HepG2 (cell line): ENCODE data around the gene ESF1. TPM values are rescaled to one million over a fixed set of nuclear protein-coding genes. Genes with fewer than 3 reads are reported as not detected.
A peak's percentile ranks its signal among the peaks of the same experiment; 100 is the strongest.

Experiments
- ATAC-seq: fragments of 200-7000 bp; cut with Tn5 transposase; 3 replicates; pipeline ENCODE4 v1.9.1; 2020; ENCODE audit warnings: mild to moderate bottlenecking, moderate library complexity
- BruUV-seq: library from RNA; stranded (reverse); fragments of 400-500 nt; replicated peaks from 2 replicates; lab custom pipeline; 2021; lab: Mats Ljungman, UMichigan
- CTCF ChIA-PET: fragments of 300-600 bp; formaldehyde crosslinking; extraction: SDS; loops from one replicate; lab custom pipeline; 2021; ENCODE audit warnings: low total read pairs, inconsistent platforms, low intra/inter-chr PET ratio; lab: Yijun Ruan, JAX
- POLR2A ChIA-PET: fragments of 350-600 bp; sonication (Branson Sonifier 250); formaldehyde crosslinking; loops from one replicate; lab custom pipeline; 2020; ENCODE audit warnings: antibody characterized with exemption, inconsistent platforms; lab: Yijun Ruan, JAX
- DNase-seq: peaks from one replicate; pipeline ENCODE4 v3.0.0-alpha.2; 2015; ENCODE audit warnings: low spot score
- FAIRE-seq: peaks from 3 replicates; lab custom pipeline; 2011; peaks lifted over from hg19 to GRCh38; lab: Jason Lieb, UNC
- H2AFZ ChIP-seq: one replicate; pipeline ENCODE4 v1.6.1; 2011; ENCODE audit warnings: low read length, inconsistent platforms
- H3K27ac ChIP-seq: fragments of 300-600 bp; 3 replicates; pipeline ENCODE4 v1.8.0; 2011; ENCODE audit warnings: mixed run types, mild to moderate bottlenecking, mixed read lengths, low read length, inconsistent platforms; ENCODE audit not compliant: insufficient read depth; ENCODE audit errors: extremely low read length
- H3K27me3 ChIP-seq, 2 experiments: fragments of 200-600 bp in 1 of 2; 2 replicates in 1 of 2; 3 replicates in 1 of 2; pipeline versions ENCODE4 v1.6.0 to v1.8.0; 2011; ENCODE audit warnings: low read length in 2 of 2, mild to moderate bottlenecking in 2 of 2, moderate library complexity in 2 of 2, inconsistent platforms in 1 of 2; ENCODE audit not compliant: insufficient read depth in 2 of 2, control insufficient read depth in 1 of 2
- H3K36me3 ChIP-seq, 2 experiments: fragments of 200-600 bp in 1 of 2; replicated peaks in 1 of 2; 2 replicates in 1 of 2; 3 replicates in 1 of 2; pipeline versions ENCODE4 v1.5.1 to v1.8.0; 2011; ENCODE audit warnings: low read length in 2 of 2, inconsistent platforms in 1 of 2; ENCODE audit not compliant: insufficient read depth in 2 of 2, control insufficient read depth in 1 of 2
- H3K4me1 ChIP-seq: 2 replicates; pipeline ENCODE4 v1.5.1; 2012; ENCODE audit warnings: low read length, inconsistent platforms; ENCODE audit not compliant: insufficient read depth
- H3K4me2 ChIP-seq: 2 replicates; pipeline ENCODE4 v1.6.0; 2011; ENCODE audit warnings: low read depth, low read length, inconsistent platforms
- H3K4me3 ChIP-seq, 3 experiments: fragments of 200-600 bp in 1 of 3; sonication (generic), shearing (Covaris generic) in 1 of 3; replicated peaks in 1 of 3; 2 replicates each; pipeline ENCODE4 v1.5.1; 2011 to 2016; ENCODE audit warnings: low read length in 3 of 3, inconsistent platforms in 2 of 3, low read depth in 2 of 3, mild to moderate bottlenecking in 2 of 3, control low read depth in 1 of 3, mixed read lengths in 1 of 3; ENCODE audit not compliant: insufficient read depth in 1 of 3
- H3K79me2 ChIP-seq: one replicate; pipeline ENCODE4 v1.6.1; 2011; ENCODE audit warnings: low read length, inconsistent platforms; ENCODE audit not compliant: insufficient read depth
- H3K9ac ChIP-seq: 2 replicates; pipeline ENCODE4 v1.6.0; 2011; ENCODE audit warnings: mild to moderate bottlenecking, low read depth, low read length, inconsistent platforms; ENCODE audit not compliant: insufficient read depth
- H3K9me3 ChIP-seq: 2 replicates; pipeline ENCODE4 v1.5.1; 2012; ENCODE audit warnings: mild to moderate bottlenecking, low read length
- H4K20me1 ChIP-seq: 2 replicates; pipeline ENCODE4 v1.6.0; 2011; ENCODE audit warnings: inconsistent platforms, mild to moderate bottlenecking, low read length, moderate library complexity; ENCODE audit not compliant: insufficient read depth
- ARID3A ChIP-seq: IDR thresholded peaks from 2 replicates; pipeline ENCODE4 v1.6.1; 2012; ENCODE audit warnings: low read depth, low read length, improper control_type of control experiment
- CHD2 ChIP-seq: IDR thresholded peaks from 2 replicates; pipeline ENCODE4 v1.6.1; 2011; ENCODE audit warnings: low read depth, low read length, improper control_type of control experiment
- CTCF ChIP-seq: sonication (generic); formaldehyde crosslinking; IDR thresholded peaks from 2 replicates; pipeline ENCODE4 v1.5.0; 2020; ENCODE audit warnings: mild to moderate bottlenecking, missing genetic modification reagents, moderate library complexity
- FOXJ3 ChIP-seq: sonication (generic); formaldehyde crosslinking; IDR thresholded peaks from 2 replicates; pipeline ENCODE4 v1.4.0; 2020; ENCODE audit warnings: missing genetic modification reagents, mild to moderate bottlenecking, borderline replicate concordance
- HES4 ChIP-seq: sonication (generic); formaldehyde crosslinking; IDR thresholded peaks from 2 replicates; pipeline ENCODE4 v1.9.0; 2021; ENCODE audit warnings: mild to moderate bottlenecking, missing genetic modification reagents, borderline replicate concordance
- HNRNPUL1 ChIP-seq: fragments of 200-400 bp; formaldehyde crosslinking; IDR thresholded peaks from 2 replicates; pipeline ENCODE4 v1.6.1; 2017; ENCODE audit warnings: low read depth, mild to moderate bottlenecking, low read length, moderate library complexity
- MIXL1 ChIP-seq: IDR thresholded peaks from 2 replicates; pipeline ENCODE4 v1.6.1; 2016
- MYC ChIP-seq: sonication (generic); formaldehyde crosslinking; IDR thresholded peaks from 2 replicates; pipeline ENCODE4 v1.9.0; 2021; ENCODE audit warnings: missing genetic modification reagents, borderline replicate concordance
- STAG1 ChIP-seq: sonication (generic); formaldehyde crosslinking; IDR thresholded peaks from 2 replicates; pipeline ENCODE4 v1.4.0; 2020; ENCODE audit warnings: missing genetic modification reagents
- ZEB1 ChIP-seq: IDR thresholded peaks from 2 replicates; pipeline ENCODE4 v1.6.1; 2012; ENCODE audit warnings: mild to moderate bottlenecking, low read depth, inconsistent platforms; ENCODE audit not compliant: insufficient replicate concordance
- ZNF629 ChIP-seq: sonication (generic); formaldehyde crosslinking; conservative IDR thresholded peaks from 2 replicates; pipeline ENCODE4 v1.5.0; 2020; ENCODE audit warnings: missing genetic modification reagents
- ZSCAN31 ChIP-seq: sonication (generic); formaldehyde crosslinking; IDR thresholded peaks from 2 replicates; pipeline ENCODE4 v1.5.0; 2020; ENCODE audit warnings: low read depth, mild to moderate bottlenecking, missing genetic modification reagents
- WGBS: methylation state at CpG from one replicate; pipeline ENCODE4 v1.1.6; 2017; ENCODE audit warnings: low lambda C conversion rate; 5-methylcytosine and 5-hydroxymethylcytosine counted together
- in situ Hi-C: cut with HindIII; loops from 2 replicates; pipeline ENCODE4 v1.10.0; 2017; ENCODE audit warnings: low pct_unique_long_range_greater_than_20kb; ENCODE audit not compliant: extremely low pct_ligation_motif_present
- intact Hi-C: fragments of 100-400 bp; cut with micrococcal nuclease; formaldehyde crosslinking; loops from one replicate; pipeline ENCODE4 v1.10.0; 2022; ENCODE audit not compliant: unreplicated experiment
- polyA plus RNA-seq, 8 experiments: library from polyadenylated mRNA; depleted of rRNA in 3 of 8; stranded (reverse) in 7 of 8; unstranded in 1 of 8; fragments of >200 nt; fragmentation: Illumina TruSeq in 4 of 8; extraction: Trizol in 4 of 8; gene quantifications; 2 replicates each; pipeline versions ENCODE4 v1.2.1 to v1.2.3, GENCODE V29; 2011 to 2016; ENCODE audit warnings: low read depth in 4 of 8, missing spikeins in 1 of 8, mixed read lengths in 1 of 8; ENCODE audit not compliant: insufficient read depth in 1 of 8
- total RNA-seq, 5 experiments: library from RNA; depleted of rRNA; stranded (reverse); fragments of >200 nt; fragmentation: Illumina TruSeq; extraction: Trizol; gene quantifications; 2 replicates each; pipeline ENCODE4 v1.2.3, GENCODE V29; 2016; ENCODE audit warnings: low read depth in 1 of 5
- TF ChIP-seq, protein P1 (sequence below): sonication (generic); formaldehyde crosslinking; IDR thresholded peaks from 2 replicates; pipeline ENCODE4 v1.4.0; 2020; ENCODE audit warnings: low read depth, mild to moderate bottlenecking, missing genetic modification reagents

Gene ESF1
- total and polyA plus RNA-seq, 2 of the 13 experiments (the other 11 are each of a cell fraction or from before 2014, with no cell fraction given): 7.3 to 66.9 TPM

DNA sequence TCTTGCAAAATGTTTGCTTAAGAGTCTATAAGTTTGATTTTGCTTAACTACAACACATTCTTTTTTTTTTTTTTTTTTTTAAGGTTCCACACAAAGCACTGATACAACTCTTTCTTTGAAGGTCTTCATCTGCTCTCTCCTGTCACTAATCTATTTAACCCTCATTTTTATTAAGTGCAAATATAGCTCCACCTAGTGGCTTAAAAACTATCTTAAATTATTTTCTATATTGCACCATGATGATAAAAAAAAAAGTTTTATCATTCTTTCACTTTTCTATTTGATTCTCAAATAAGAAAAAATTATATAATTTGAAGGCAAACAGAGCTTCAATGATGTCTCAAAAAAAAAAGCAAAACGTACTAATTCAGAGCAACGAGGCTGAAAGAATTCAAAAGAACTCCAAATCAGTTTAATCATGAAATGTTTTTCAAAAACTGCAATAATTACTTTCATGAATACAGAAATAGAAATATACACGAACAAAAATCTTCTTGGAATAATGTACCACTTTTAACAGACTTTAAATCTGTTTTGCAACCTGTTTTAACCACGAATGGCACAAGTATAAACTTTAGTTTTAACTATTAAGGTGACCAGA, 12.8 kb downstream of the ESF1 start:
- intact Hi-C loops (loop anchor here (1.0 to 5.0 kb wide), 5 partner anchors 135 to 847 kb away; partner anchors contain the start of gene TASP1), in situ Hi-C loops (no loop called here)
- Histone ChIP-seq H3K79me2 (no peaks in the 10 kb centered on the region), H4K20me1 (no peaks in the 10 kb centered on the region), H3K4me1 (no peaks in the 10 kb centered on the region), H3K4me3 (no peak overlapping the region), H2AFZ (no peak overlapping the region), H3K9me3 (no peaks in the 10 kb centered on the region), H3K27me3 (no peaks in the 10 kb centered on the region), H3K9ac (no peak overlapping the region), H3K27ac (no peak overlapping the region), H3K4me2 (no peak overlapping the region), H3K36me3 (peaks cover 29 to 89% of the 10 kb centered on the region in 2 experiments)
- CTCF ChIA-PET: interaction anchor here (1.0 to 2.6 kb wide), 4 partner anchors 16 to 847 kb away, joined by 3 to 9 read pairs (median 4); no protein-coding TSS in a partner anchor
- DNase-seq (peak; percentile 28), ATAC-seq (peak; percentile 46; the same call in 1 of the 3 replicates), FAIRE-seq (no peak)
- TF ChIP-seq HNRNPUL1 (0 out of 2 replicates have a peak, but pooled peaks have one; percentile 24), ARID3A (peak; percentile 86), ZSCAN31 (CRISPR knock-in tag) (no peak), STAG1 (CRISPR knock-in tag) (peak; percentile 48), ZEB1 (no peak), ZNF629 (CRISPR knock-in tag) (no peak), FOXJ3 (CRISPR knock-in tag) (no peak), CHD2 (no peak), MIXL1 (CRISPR knock-in tag) (0 out of 2 replicates have a peak, but pooled peaks have one; percentile 24), CTCF (CRISPR knock-in tag) (peak; percentile 41), MYC (CRISPR knock-in tag) (no peak), HES4 (CRISPR knock-in tag) (no peak)
- TF ChIP-seq, protein P1, sequence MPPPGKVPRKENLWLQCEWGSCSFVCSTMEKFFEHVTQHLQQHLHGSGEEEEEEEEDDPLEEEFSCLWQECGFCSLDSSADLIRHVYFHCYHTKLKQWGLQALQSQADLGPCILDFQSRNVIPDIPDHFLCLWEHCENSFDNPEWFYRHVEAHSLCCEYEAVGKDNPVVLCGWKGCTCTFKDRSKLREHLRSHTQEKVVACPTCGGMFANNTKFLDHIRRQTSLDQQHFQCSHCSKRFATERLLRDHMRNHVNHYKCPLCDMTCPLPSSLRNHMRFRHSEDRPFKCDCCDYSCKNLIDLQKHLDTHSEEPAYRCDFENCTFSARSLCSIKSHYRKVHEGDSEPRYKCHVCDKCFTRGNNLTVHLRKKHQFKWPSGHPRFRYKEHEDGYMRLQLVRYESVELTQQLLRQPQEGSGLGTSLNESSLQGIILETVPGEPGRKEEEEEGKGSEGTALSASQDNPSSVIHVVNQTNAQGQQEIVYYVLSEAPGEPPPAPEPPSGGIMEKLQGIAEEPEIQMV (CRISPR knock-in tag): no peak
- 74% methylated on average over 4 of the region's 4 CpGs for WGBS
- POLR2A ChIA-PET: interaction anchor here (1.0 to 2.7 kb wide), 2 partner anchors 13 kb away, joined by 7 to 24 read pairs; partner anchors contain the start of genes ESF1 and NDUFAF5
- no TSS peak for BruUV-seq
